Measurements from ENCODE around the gene CCNJL. TPM values are rescaled to one million over a fixed set of nuclear protein-coding genes. Genes with fewer than 3 reads are reported as not detected.

Gene CCNJL
- polyA plus RNA-seq, 1 donor (not counting 4 experiments of a cell fraction or from before 2014, with no cell fraction given) = 1.6 TPM

DNA sequence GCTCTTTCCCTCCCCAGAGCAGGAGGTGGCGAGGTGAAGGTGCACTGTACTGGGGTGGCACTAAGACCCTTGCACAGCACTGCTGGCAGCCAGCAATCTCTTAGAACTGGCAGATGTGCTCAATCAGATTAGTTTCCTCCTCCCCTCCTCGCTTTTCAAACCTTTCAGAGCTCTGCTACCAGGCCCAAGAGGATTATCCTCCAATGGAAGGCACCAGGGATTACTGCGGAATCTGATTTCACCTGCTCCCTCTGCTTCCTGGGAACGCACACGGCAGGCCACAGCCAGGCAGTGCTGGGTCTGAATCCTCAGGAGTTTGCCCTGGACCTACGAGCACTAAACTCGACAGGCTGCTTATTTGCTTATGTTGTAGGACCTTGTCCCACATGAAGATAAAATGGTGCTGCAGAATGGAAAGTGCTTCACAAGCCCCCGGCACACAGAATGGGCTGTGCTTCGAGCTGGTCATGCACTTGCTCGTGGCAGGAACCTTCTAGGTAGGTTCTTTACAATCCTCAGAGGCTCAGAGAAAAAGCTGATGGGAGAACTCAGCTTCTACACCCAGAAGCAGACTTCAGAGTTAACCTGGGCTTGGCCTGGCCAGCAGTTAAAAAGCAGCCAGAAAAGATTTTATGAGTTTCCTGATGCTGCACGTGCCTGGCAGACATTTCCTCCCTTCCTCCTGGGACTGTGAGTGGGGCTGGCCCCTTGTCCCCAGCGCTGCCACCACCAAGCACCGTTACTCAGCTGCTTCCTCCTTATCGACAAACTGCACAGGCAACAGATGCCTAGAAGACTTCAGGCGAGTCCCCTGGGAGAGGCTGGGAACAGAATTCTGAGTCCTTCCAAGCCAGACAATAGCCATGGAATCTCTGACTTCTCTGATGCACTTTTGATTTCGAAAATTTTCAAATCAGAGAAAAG is 50.0 kb downstream of the CCNJL start:
- Histone ChIP-seq H3K27ac (ENCODE audit: control insufficient read depth, insufficient read depth, low read length) (no peak overlapping the region), H3K79me2 (ENCODE audit: control insufficient read depth, insufficient read depth, low read length) (no peaks in the 10 kb centered on the region), H3K9me1 (ENCODE audit: control insufficient read depth, extremely low read depth, insufficient read depth, low read length) (no peaks in the 10 kb centered on the region), H3K9me3 (ENCODE audit: control insufficient read depth, low read depth, low read length) (no peaks in the 10 kb centered on the region), H3K4me2 (ENCODE audit: control insufficient read depth, extremely low read depth, insufficient read depth, low read depth, low read length) (no peak overlapping the region), H3K36me3 (ENCODE audit: control insufficient read depth in 2 of 2, extremely low read depth in 1 of 2, insufficient read depth in 2 of 2, low read length in 2 of 2) (no peaks in the 10 kb centered on the region), H4K20me1 (ENCODE audit: control insufficient read depth, extremely low read depth, insufficient read depth, low read length) (no peaks in the 10 kb centered on the region), H3K27me3 (ENCODE audit: control insufficient read depth, extremely low read depth, insufficient read depth, low read length) (no peaks in the 10 kb centered on the region), H3K4me3 (ENCODE audit: control insufficient read depth in 2 of 3, extremely low read depth in 1 of 3, insufficient read depth in 2 of 3, low read depth in 1 of 3, low read length in 3 of 3) (no peak overlapping the region), H2AFZ (ENCODE audit: control insufficient read depth, low read length) (no peak overlapping the region), H3K4me1 (ENCODE audit: control insufficient read depth, extremely low read depth, insufficient read depth, low read length) (no peaks in the 10 kb centered on the region), H3K9ac (ENCODE audit: control insufficient read depth, extremely low read depth, insufficient read depth, low read length) (no peak overlapping the region)
- TF ChIP-seq, protein P1, sequence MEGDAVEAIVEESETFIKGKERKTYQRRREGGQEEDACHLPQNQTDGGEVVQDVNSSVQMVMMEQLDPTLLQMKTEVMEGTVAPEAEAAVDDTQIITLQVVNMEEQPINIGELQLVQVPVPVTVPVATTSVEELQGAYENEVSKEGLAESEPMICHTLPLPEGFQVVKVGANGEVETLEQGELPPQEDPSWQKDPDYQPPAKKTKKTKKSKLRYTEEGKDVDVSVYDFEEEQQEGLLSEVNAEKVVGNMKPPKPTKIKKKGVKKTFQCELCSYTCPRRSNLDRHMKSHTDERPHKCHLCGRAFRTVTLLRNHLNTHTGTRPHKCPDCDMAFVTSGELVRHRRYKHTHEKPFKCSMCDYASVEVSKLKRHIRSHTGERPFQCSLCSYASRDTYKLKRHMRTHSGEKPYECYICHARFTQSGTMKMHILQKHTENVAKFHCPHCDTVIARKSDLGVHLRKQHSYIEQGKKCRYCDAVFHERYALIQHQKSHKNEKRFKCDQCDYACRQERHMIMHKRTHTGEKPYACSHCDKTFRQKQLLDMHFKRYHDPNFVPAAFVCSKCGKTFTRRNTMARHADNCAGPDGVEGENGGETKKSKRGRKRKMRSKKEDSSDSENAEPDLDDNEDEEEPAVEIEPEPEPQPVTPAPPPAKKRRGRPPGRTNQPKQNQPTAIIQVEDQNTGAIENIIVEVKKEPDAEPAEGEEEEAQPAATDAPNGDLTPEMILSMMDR (optimal IDR thresholded peaks at IDR 0.05 in 1 of 3, IDR thresholded peaks at IDR 0.05 in 1 of 3, conservative IDR thresholded peaks at IDR 0.05 in 1 of 3; ENCODE audit: extremely low read depth in 1 of 3, insufficient read depth in 2 of 3, low read length in 3 of 3) = no peak
- no peak for TF ChIP-seq EZH2 (IDR thresholded peaks at IDR 0.05; ENCODE audit: low read length)
- DNase-seq (ENCODE audit: low read depth, low spot score) = no peak
- FAIRE-seq = no peak
- dilution Hi-C loops (cut with MboI; ENCODE audit: extremely low pct_ligation_motif_present, low sequenced_read_pairs) = no loop called here

DNA sequence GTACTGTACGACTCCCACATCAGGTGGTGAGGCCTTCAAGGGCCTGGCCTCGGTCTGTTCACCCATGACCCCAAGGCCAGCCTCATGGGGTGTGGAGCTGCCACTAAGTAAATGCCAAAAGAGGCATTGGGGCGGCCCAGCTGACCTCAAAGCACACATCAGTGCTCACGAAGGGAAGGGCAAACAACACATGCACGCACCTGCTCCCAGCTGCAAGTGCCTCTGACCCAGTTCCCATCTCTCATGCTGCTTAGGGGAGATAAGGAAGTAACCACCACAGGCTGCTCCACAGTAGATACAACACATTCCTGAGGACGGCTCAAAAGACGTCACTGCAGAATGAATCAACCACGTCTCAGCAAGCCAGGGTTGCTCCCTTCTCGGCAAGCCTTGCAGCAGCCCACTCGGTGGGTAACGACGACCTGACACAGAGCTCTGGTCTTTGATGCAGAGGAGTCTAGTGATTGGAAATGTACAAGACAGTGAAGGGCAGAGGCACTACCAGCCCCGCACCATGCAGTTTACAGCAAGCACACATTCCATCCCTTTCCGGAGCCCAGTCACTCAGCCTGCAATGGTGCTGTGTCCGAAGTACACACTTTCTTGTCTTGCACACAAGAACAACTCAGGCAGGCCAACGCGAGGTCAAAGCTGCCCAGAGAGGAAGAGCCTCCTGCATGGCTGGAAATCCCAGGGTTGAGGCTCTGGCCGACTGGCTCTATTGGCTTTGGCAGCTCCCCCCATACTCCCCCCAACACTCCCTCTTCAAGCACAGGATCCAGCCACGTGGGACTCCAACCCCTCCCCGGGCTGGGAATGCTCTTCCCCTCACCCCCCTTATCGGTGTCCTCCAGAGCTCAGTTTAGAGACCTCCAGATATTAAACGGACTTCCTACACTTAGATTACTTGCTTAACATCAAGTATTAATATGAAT is 51.2 kb downstream of the CCNJL start:
- FAIRE-seq = no peak
- Histone ChIP-seq H3K9ac (ENCODE audit: control insufficient read depth, extremely low read depth, insufficient read depth, low read length) (no peak overlapping the region), H3K4me3 (ENCODE audit: control insufficient read depth in 2 of 3, extremely low read depth in 1 of 3, insufficient read depth in 2 of 3, low read depth in 1 of 3, low read length in 3 of 3) (no peak overlapping the region), H3K9me3 (ENCODE audit: control insufficient read depth, low read depth, low read length) (no peaks in the 10 kb centered on the region), H2AFZ (ENCODE audit: control insufficient read depth, low read length) (no peak overlapping the region), H3K27ac (ENCODE audit: control insufficient read depth, insufficient read depth, low read length) (no peak overlapping the region), H3K9me1 (ENCODE audit: control insufficient read depth, extremely low read depth, insufficient read depth, low read length) (no peaks in the 10 kb centered on the region), H3K4me1 (ENCODE audit: control insufficient read depth, extremely low read depth, insufficient read depth, low read length) (no peaks in the 10 kb centered on the region), H4K20me1 (ENCODE audit: control insufficient read depth, extremely low read depth, insufficient read depth, low read length) (no peaks in the 10 kb centered on the region), H3K4me2 (ENCODE audit: control insufficient read depth, extremely low read depth, insufficient read depth, low read depth, low read length) (no peak overlapping the region), H3K27me3 (ENCODE audit: control insufficient read depth, extremely low read depth, insufficient read depth, low read length) (no peaks in the 10 kb centered on the region), H3K36me3 (ENCODE audit: control insufficient read depth in 2 of 2, extremely low read depth in 1 of 2, insufficient read depth in 2 of 2, low read length in 2 of 2) (no peaks in the 10 kb centered on the region), H3K79me2 (ENCODE audit: control insufficient read depth, insufficient read depth, low read length) (no peaks in the 10 kb centered on the region)
- no peak for TF ChIP-seq EZH2 (IDR thresholded peaks at IDR 0.05; ENCODE audit: low read length)
- TF ChIP-seq, protein P1 (optimal IDR thresholded peaks at IDR 0.05 in 1 of 3, IDR thresholded peaks at IDR 0.05 in 1 of 3, conservative IDR thresholded peaks at IDR 0.05 in 1 of 3; ENCODE audit: extremely low read depth in 1 of 3, insufficient read depth in 2 of 3, low read length in 3 of 3) = no peak
- no peak for DNase-seq (ENCODE audit: low read depth, low spot score)
- dilution Hi-C loops (cut with MboI; ENCODE audit: extremely low pct_ligation_motif_present, low sequenced_read_pairs) = no loop called here

Measured in keratinocyte (primary cell).